SIG-M5 treated with dmso at 0.1 percent for 504 hours (cell line): ENCODE measurements around the gene NUBPL.
"Not testable (repeated sequence)": the region's sequence is repeated elsewhere in the genome, so short reads cannot be mapped to it uniquely, and the experiment has no call there.

Experiments
- DNase-seq: peaks from one replicate; lab custom pipeline; 2025; ENCODE audit not compliant: unreplicated experiment; lab: John Stamatoyannopoulos, UW

Gene NUBPL

GRCh38 chr14:31578266-31578665, 17.1 kb downstream of the NUBPL start:
- no peak for DNase-seq

- DNase-seq = no peak
Measured at GRCh38 chr14:31578792-31579501, 17.7 kb downstream of the NUBPL start.

- no peak for DNase-seq
Measured at GRCh38 chr14:31580234-31580633, 19.0 kb downstream of the NUBPL start.

- DNase-seq = no peak
Measured at GRCh38 chr14:31582286-31582691, 21.1 kb downstream of the NUBPL start.

- no peak for DNase-seq
Measured at GRCh38 chr14:31582836-31583452, 21.7 kb downstream of the NUBPL start.

- DNase-seq = no peak
Measured at GRCh38 chr14:31590206-31590605, 29.0 kb downstream of the NUBPL start.

GRCh38 chr14:31592122-31592521, 30.9 kb downstream of the NUBPL start:
- DNase-seq = no peak

GRCh38 chr14:31592631-31593030, 31.4 kb downstream of the NUBPL start:
- no peak for DNase-seq

GRCh38 chr14:31596342-31597095, 35.3 kb downstream of the NUBPL start:
- DNase-seq = no peak

GRCh38 chr14:31605702-31606101, 44.5 kb downstream of the NUBPL start:
- DNase-seq = no peak

- DNase-seq = no peak
Measured at GRCh38 chr14:31611778-31612433, 50.7 kb downstream of the NUBPL start.

GRCh38 chr14:31613188-31613587, 52.0 kb downstream of the NUBPL start:
- DNase-seq = no peak

GRCh38 chr14:31618884-31619283, 57.7 kb downstream of the NUBPL start:
- not testable (repeated sequence) for DNase-seq

GRCh38 chr14:31619440-31619839, 58.2 kb downstream of the NUBPL start:
- DNase-seq = no peak

- not testable (repeated sequence) for DNase-seq
Measured at GRCh38 chr14:31620898-31621297, 59.7 kb downstream of the NUBPL start.

GRCh38 chr14:31622060-31622459, 60.9 kb downstream of the NUBPL start:
- DNase-seq = no peak

GRCh38 chr14:31652900-31653299, 91.7 kb downstream of the NUBPL start:
- not testable (repeated sequence) for DNase-seq

GRCh38 chr14:31657917-31658316, 96.7 kb downstream of the NUBPL start:
- DNase-seq = no peak

GRCh38 chr14:31659278-31659677, 98.1 kb downstream of the NUBPL start:
- no peak for DNase-seq

- DNase-seq = no peak
Measured at GRCh38 chr14:31660191-31660590, 99.0 kb downstream of the NUBPL start.

- no peak for DNase-seq
Measured at GRCh38 chr14:31660728-31661127, 99.5 kb downstream of the NUBPL start.

GRCh38 chr14:31668348-31668747, 107.1 kb downstream of the NUBPL start:
- DNase-seq = no peak
